ENCODE data around the gene PPL. TPM values are rescaled to one million over a fixed set of nuclear protein-coding genes. Genes with fewer than 3 reads are reported as not detected.

The PPL gene
- total and polyA plus RNA-seq, 2 donors (not counting 3 experiments of a cell fraction or from before 2014, with no cell fraction given): 0.07 to 0.20 TPM

GRCh38 chr16:4935241-4935855, 1.6 kb downstream of the PPL start:
- H3K9ac ChIP-seq (replicated peaks; ENCODE audit: extremely low read depth, insufficient read depth, low read length): no peak overlapping the region
- POLR2A ChIA-PET: interaction anchor here (0.7 kb wide), 1 partner anchor 98 kb away, joined by 3 read pairs; no protein-coding TSS in a partner anchor
- no peaks in the 10 kb centered on the region for H3K9me3 ChIP-seq (replicated peaks; ENCODE audit: control insufficient read depth, insufficient read depth, low read length)
- H3K27ac ChIP-seq (ENCODE audit: insufficient read depth, low read depth, low read length): no peak overlapping the region
- no peaks in the 10 kb centered on the region for H3K36me3 ChIP-seq (ENCODE audit: control insufficient read depth in 2 of 2, extremely low read depth in 1 of 2, insufficient read depth in 2 of 2, low read length in 2 of 2)
- peaks cover 15 to 21% of the 10 kb centered on the region in 2 experiments for H3K27me3 ChIP-seq (ENCODE audit: control insufficient read depth in 2 of 2, insufficient read depth in 2 of 2, low read length in 2 of 2)
- FAIRE-seq (no peak), DNase-seq (ENCODE audit: low read depth, low spot score) (no peak)
- no peak overlapping the region for H2AFZ ChIP-seq (ENCODE audit: low read depth, low read length)
- CTCF ChIA-PET: interaction anchor here (1.0 to 1.2 kb wide), 2 partner anchors 20 to 29 kb away, joined by 3 to 5 read pairs; no protein-coding TSS in a partner anchor
- dilution Hi-C loops (cut with MboI; ENCODE audit: extremely low pct_ligation_motif_present, low sequenced_read_pairs): no loop called here
- H3K4me2 ChIP-seq (ENCODE audit: insufficient read depth, low read length): no peak overlapping the region
- TF ChIP-seq POLR2AphosphoS5 (IDR thresholded peaks at IDR 0.05; ENCODE audit: insufficient read depth, low read depth, low read length): no peak
- TF ChIP-seq POLR2A (IDR thresholded peaks at IDR 0.05; ENCODE audit: low read depth, low read length): no peak
- TF ChIP-seq GATA2 (IDR thresholded peaks at IDR 0.05; ENCODE audit: insufficient read depth, insufficient read length, low read depth, low read length): no peak
- no peak for TF ChIP-seq JUN (IDR thresholded peaks at IDR 0.05; ENCODE audit: borderline replicate concordance, insufficient read depth, insufficient read length, low read depth)
- TF ChIP-seq CTCF (IDR thresholded peaks at IDR 0.05; ENCODE audit: extremely low read depth in 1 of 2, insufficient read depth in 1 of 2, low read depth in 1 of 2, low read length in 2 of 2): no peak
- TF ChIP-seq FOS (IDR thresholded peaks at IDR 0.05; ENCODE audit: borderline replicate concordance, insufficient read depth, low read length): no peak
- TF ChIP-seq MAX (IDR thresholded peaks at IDR 0.05; ENCODE audit: insufficient read depth, insufficient read length): no peak
- TF ChIP-seq EZH2 (IDR thresholded peaks at IDR 0.05; ENCODE audit: borderline replicate concordance, low read depth, low read length, severe bottlenecking): no peak
- TF ChIP-seq MYC (IDR thresholded peaks at IDR 0.05; ENCODE audit: low read depth, low read length): no peak
- H3K4me1 ChIP-seq (ENCODE audit: control insufficient read depth, extremely low read depth, insufficient read depth, low read length): peaks cover 3% of the 10 kb centered on the region
- no peaks in the 10 kb centered on the region for H3K9me1 ChIP-seq (replicated peaks; ENCODE audit: control insufficient read depth, extremely low read depth, insufficient read depth, low read length)
- intact Hi-C loops (cut with micrococcal nuclease): no loop called here
- no peak overlapping the region for H3K4me3 ChIP-seq (replicated peaks in 1 of 3; ENCODE audit: insufficient read depth in 1 of 3, low read depth in 1 of 3, low read length in 3 of 3)
- H3K79me2 ChIP-seq (ENCODE audit: control insufficient read depth, insufficient read depth, low read length): no peaks in the 10 kb centered on the region
- no peaks in the 10 kb centered on the region for H4K20me1 ChIP-seq (replicated peaks; ENCODE audit: control insufficient read depth, extremely low read depth, insufficient read depth, low read length)
- BruUV-seq (replicated peaks): no TSS peak
